WTC11 (cell line): ENCODE results near the gene RHOT2. TPM values are rescaled to one million over a fixed set of nuclear protein-coding genes. Genes with fewer than 3 reads are reported as not detected.

Experiments
- ATAC-seq: fragments of 200-7000 bp; cut with Tn5 transposase; 2 replicates; pipeline ENCODE4 v1.10.0; 2021; ENCODE audit warnings: mild to moderate bottlenecking, moderate library complexity
- CTCF ChIA-PET: fragments of 300-600 bp; sonication (Branson Sonifier 250); formaldehyde crosslinking; loops from one replicate; lab custom pipeline; 2021; ENCODE audit warnings: antibody characterized with exemption; lab: Charles Lee
- POLR2A ChIA-PET: fragments of 350-600 bp; sonication (Branson Sonifier 250); formaldehyde crosslinking; loops from one replicate; lab custom pipeline; 2021; ENCODE audit warnings: antibody characterized with exemption; lab: Charles Lee
- DNase-seq: peaks from one replicate; pipeline ENCODE4 v3.0.0; 2021; ENCODE audit warnings: low spot score
- H3K27ac Mint-ChIP-seq: 2 replicates; pipeline ENCODE4 v1.8.0; 2021; ENCODE audit warnings: mixed read lengths
- H3K27me3 Mint-ChIP-seq: 2 replicates; pipeline ENCODE4 v1.8.0; 2021; ENCODE audit warnings: low read depth, mild to moderate bottlenecking, moderate library complexity, mixed read lengths
- H3K36me3 Mint-ChIP-seq: 2 replicates; pipeline ENCODE4 v1.8.0; 2021; ENCODE audit warnings: mixed read lengths
- H3K4me1 Mint-ChIP-seq: 2 replicates; pipeline ENCODE4 v1.8.0; 2022; ENCODE audit warnings: mixed read lengths
- H3K4me3 Mint-ChIP-seq: 2 replicates; pipeline ENCODE4 v1.8.0; 2021; ENCODE audit warnings: mild to moderate bottlenecking, moderate library complexity, mixed read lengths
- H3K9me3 Mint-ChIP-seq: 2 replicates; pipeline ENCODE4 v1.8.0; 2021; ENCODE audit warnings: mixed read lengths
- E2F1 ChIP-seq: sonication (generic); formaldehyde crosslinking; IDR thresholded peaks from 2 replicates; pipeline ENCODE4 v1.8.0; 2022; ENCODE audit warnings: mild to moderate bottlenecking, missing genetic modification reagents
- ERG ChIP-seq: fragments of 250-450 bp; sonication (Bioruptor Pico); IDR thresholded peaks from 2 replicates; pipeline ENCODE4 v1.8.0; 2021; ENCODE audit warnings: mild to moderate bottlenecking
- FOXP4 ChIP-seq: sonication (generic); formaldehyde crosslinking; IDR thresholded peaks from 2 replicates; pipeline ENCODE4 v1.8.0; 2022; ENCODE audit warnings: mild to moderate bottlenecking, missing genetic modification reagents
- HMGXB4 ChIP-seq: sonication (generic); formaldehyde crosslinking; IDR thresholded peaks from 2 replicates; pipeline ENCODE4 v1.8.1; 2023; ENCODE audit warnings: mild to moderate bottlenecking, moderate library complexity, missing genetic modification reagents
- IRF1 ChIP-seq: sonication (generic); formaldehyde crosslinking; IDR thresholded peaks from 2 replicates; pipeline ENCODE4 v1.8.0; 2023; ENCODE audit warnings: missing genetic modification reagents
- NFE2L1 ChIP-seq: sonication (generic); formaldehyde crosslinking; IDR thresholded peaks from 2 replicates; pipeline ENCODE4 v1.8.1; 2023; ENCODE audit warnings: missing genetic modification reagents
- PRDM15 ChIP-seq: sonication (generic); formaldehyde crosslinking; IDR thresholded peaks from 2 replicates; pipeline ENCODE4 v1.8.0; 2022; ENCODE audit warnings: missing genetic modification reagents
- RELA ChIP-seq: sonication (generic); formaldehyde crosslinking; IDR thresholded peaks from 2 replicates; pipeline ENCODE4 v1.8.1; 2022; ENCODE audit warnings: missing genetic modification reagents, mild to moderate bottlenecking, borderline replicate concordance
- total RNA-seq: library from RNA; stranded (reverse); gene quantifications from 3 replicates; pipeline ENCODE4 v1.2.3, GENCODE V29; 2021

Gene RHOT2
- total RNA-seq, 1 experiment from 2014 or later: 285 TPM

GRCh38 chr16:670485-671352 lies 2.8 kb downstream of the RHOT2 start:
- no peaks in the 10 kb centered on the region for H3K9me3 Mint-ChIP-seq
- TF ChIP-seq FOXP4 (CRISPR knock-in tag) (no peak), ERG (CRISPR knock-in tag) (no peak), NFE2L1 (no peak), IRF1 (CRISPR knock-in tag) (no peak), HMGXB4 (no peak), PRDM15 (CRISPR knock-in tag) (0 out of 2 replicates have a peak, but pooled peaks have one; percentile 15)
- peaks cover 11% of the 10 kb centered on the region for H3K36me3 Mint-ChIP-seq
- no peak overlapping the region for H3K4me3 Mint-ChIP-seq
- DNase-seq (no peak), ATAC-seq (no peak)
- no peak overlapping the region for H3K27ac Mint-ChIP-seq
- ChIA-PET POLR2A (no interaction called here), CTCF (interaction anchor here (1.4 kb wide), 1 partner anchor 22 kb away, joined by 3 read pairs; no protein-coding TSS in a partner anchor)
- H3K27me3 Mint-ChIP-seq: no peaks in the 10 kb centered on the region
- H3K4me1 Mint-ChIP-seq: peaks cover 7% of the 10 kb centered on the region

- ChIA-PET CTCF (interaction anchor here (0.7 to 1.4 kb wide), 2 partner anchors 11 to 23 kb away, joined by 3 to 4 read pairs; no protein-coding TSS in a partner anchor), POLR2A (no interaction called here)
- ATAC-seq (no peak), DNase-seq (no peak)
- Mint-ChIP-seq H3K9me3 (no peaks in the 10 kb centered on the region), H3K27ac (no peak overlapping the region), H3K27me3 (no peaks in the 10 kb centered on the region), H3K4me1 (peaks cover 7% of the 10 kb centered on the region), H3K4me3 (no peak overlapping the region), H3K36me3 (peaks cover 11% of the 10 kb centered on the region)
- TF ChIP-seq E2F1 (CRISPR knock-in tag): no peak
- no peak for TF ChIP-seq RELA (CRISPR knock-in tag)
These were observed 3.6 kb downstream of the RHOT2 start for GRCh38 chr16:671353-672131.
